COLO829 (cell line): ENCODE data around the gene TM7SF3.

Experiments
- DNase-seq: peaks from one replicate; pipeline ENCODE4 v3.0.0; 2012; ENCODE audit warnings: low spot score

The TM7SF3 gene

GRCh38 chr12:27014859-27015729 is 910 bp upstream of the TM7SF3 start:
- DNase-seq = no peak

- DNase-seq = peak; percentile 20
These were observed 536 bp downstream of the TM7SF3 start for GRCh38 chr12:27013611-27014084.

GRCh38 chr12:27012982-27013255 is 1.3 kb downstream of the TM7SF3 start:
- no peak for DNase-seq

GRCh38 chr12:27012239-27012981 is 1.8 kb downstream of the TM7SF3 start:
- DNase-seq = peak; percentile 26

- DNase-seq = peak; percentile 19
These were observed 4.3 kb downstream of the TM7SF3 start for GRCh38 chr12:27009881-27010301.

- DNase-seq = no peak
These were observed 6.1 kb downstream of the TM7SF3 start for GRCh38 chr12:27008081-27008480.

- no peak for DNase-seq
These were observed 7.3 kb downstream of the TM7SF3 start for GRCh38 chr12:27006797-27007467.

- DNase-seq = no peak
These were observed 8.7 kb downstream of the TM7SF3 start for GRCh38 chr12:27005495-27005894.

- no peak for DNase-seq
These were observed 10.5 kb downstream of the TM7SF3 start for GRCh38 chr12:27003421-27004381.

- no peak for DNase-seq
These were observed 12.0 kb downstream of the TM7SF3 start for GRCh38 chr12:27002141-27002540.

- no peak for DNase-seq
These were observed 12.5 kb downstream of the TM7SF3 start for GRCh38 chr12:27001663-27002062.

GRCh38 chr12:27000961-27001360 is 13.2 kb downstream of the TM7SF3 start:
- no peak for DNase-seq

GRCh38 chr12:26997003-26997402 is 17.2 kb downstream of the TM7SF3 start:
- no peak for DNase-seq

- DNase-seq = no peak
These were observed 18.5 kb downstream of the TM7SF3 start for GRCh38 chr12:26995706-26996105.

GRCh38 chr12:26994109-26994508 is 20.1 kb downstream of the TM7SF3 start:
- DNase-seq = no peak

GRCh38 chr12:26991826-26992225 is 22.4 kb downstream of the TM7SF3 start:
- no peak for DNase-seq

- DNase-seq = no peak
These were observed 24.3 kb downstream of the TM7SF3 start for GRCh38 chr12:26989873-26990272.

- no peak for DNase-seq
These were observed 25.5 kb downstream of the TM7SF3 start for GRCh38 chr12:26988703-26989102.

GRCh38 chr12:26987634-26988424 is 26.4 kb downstream of the TM7SF3 start:
- peak; percentile 34 for DNase-seq

- no peak for DNase-seq
These were observed 31.3 kb downstream of the TM7SF3 start for GRCh38 chr12:26982866-26983265.

GRCh38 chr12:26979733-26980132 is 34.5 kb downstream of the TM7SF3 start:
- no peak for DNase-seq
